ENCODE data around the gene NFAT5.

The NFAT5 gene

GRCh38 chr16:69754143-69754468, 188.3 kb downstream of the NFAT5 start:
- no peak for TF ChIP-seq EP300 (IDR thresholded peaks at IDR 0.05; ENCODE audit: borderline replicate concordance)
- TF ChIP-seq RAD21 (IDR thresholded peaks at IDR 0.05; ENCODE audit: low read depth), result no peak
- no peak for TF ChIP-seq ZBTB7A (IDR thresholded peaks at IDR 0.05; ENCODE audit: low read depth)
- TF ChIP-seq CREB1 (IDR thresholded peaks at IDR 0.05; ENCODE audit: low read depth), result no peak
- no peak for TF ChIP-seq FOXM1 (IDR thresholded peaks at IDR 0.05; ENCODE audit: borderline replicate concordance, low read depth)

Measured in Ishikawa (cell line).